ENCODE measurements around the gene UBQLN3.

UBQLN3 gene

GRCh38 chr11:5507177-5507932 is 2.4 kb downstream of the UBQLN3 start:
- no peak overlapping the region for H3K4me3 ChIP-seq (ENCODE audit: low read depth, low read length)
- H3K27ac ChIP-seq (ENCODE audit: extremely low read depth, low read depth, low read length), result no peak overlapping the region
- CTCF ChIA-PET, result interaction anchor here (0.6 to 1.3 kb wide), 3 partner anchors 32 to 98 kb away, joined by 4 to 7 read pairs (median 4); no protein-coding TSS in a partner anchor
- H3K4me1 ChIP-seq (ENCODE audit: control insufficient read depth, insufficient read depth, low read length), result no peaks in the 10 kb centered on the region
- no peak for TF ChIP-seq MZF1 (tag by site-specific recombination; IDR thresholded peaks at IDR 0.05; ENCODE audit: borderline replicate concordance)
- TF ChIP-seq KLF1 (tag by site-specific recombination; IDR thresholded peaks at IDR 0.05), result no peak
- POLR2A ChIA-PET, result no interaction called here
- no peaks in the 10 kb centered on the region for H3K9me3 ChIP-seq (ENCODE audit: control insufficient read depth, insufficient read depth, low read depth, low read length)
- no peaks in the 10 kb centered on the region for H3K36me3 ChIP-seq (ENCODE audit: control insufficient read depth in 2 of 2, insufficient read depth in 1 of 2, low read length in 2 of 2)

GRCh38 chr11:5505363-5506048 is 4.3 kb downstream of the UBQLN3 start:
- Histone ChIP-seq H3K4me1 (ENCODE audit: control insufficient read depth, insufficient read depth, low read length) (no peaks in the 10 kb centered on the region), H3K27ac (ENCODE audit: extremely low read depth, low read depth, low read length) (no peak overlapping the region), H3K4me3 (ENCODE audit: low read depth, low read length) (no peak overlapping the region), H3K9me3 (ENCODE audit: control insufficient read depth, insufficient read depth, low read depth, low read length) (no peaks in the 10 kb centered on the region), H3K36me3 (ENCODE audit: control insufficient read depth in 2 of 2, insufficient read depth in 1 of 2, low read length in 2 of 2) (no peaks in the 10 kb centered on the region)
- CTCF ChIA-PET, result interaction anchor here (1.9 kb wide), 1 partner anchor 9 kb away, joined by 4 read pairs; no protein-coding TSS in a partner anchor
- POLR2A ChIA-PET, result no interaction called here
- TF ChIP-seq ZNF473 (tag by site-specific recombination; IDR thresholded peaks at IDR 0.05), result no peak
- TF ChIP-seq ZBTB21 (tag by site-specific recombination; IDR thresholded peaks at IDR 0.05), result no peak
- no peak for TF ChIP-seq ZNF548 (tag by site-specific recombination; IDR thresholded peaks at IDR 0.05)
- TF ChIP-seq ZBTB10 (tag by site-specific recombination; IDR thresholded peaks at IDR 0.05), result no peak
- no peak for TF ChIP-seq ZNF335 (tag by site-specific recombination; conservative IDR thresholded peaks at IDR 0.05)
- no peak for TF ChIP-seq ZSCAN5A (tag by site-specific recombination; IDR thresholded peaks at IDR 0.05)
- TF ChIP-seq MEIS1 (CRISPR knock-in tag; IDR thresholded peaks at IDR 0.05; ENCODE audit: borderline replicate concordance), result no peak
- TF ChIP-seq YY1 (tag by site-specific recombination; IDR thresholded peaks at IDR 0.05), result no peak
- TF ChIP-seq OSR2 (tag by site-specific recombination; IDR thresholded peaks at IDR 0.05), result no peak
- TF ChIP-seq ZNF184 (tag by site-specific recombination; IDR thresholded peaks at IDR 0.05), result no peak
- TF ChIP-seq ZSCAN18 (tag by site-specific recombination; IDR thresholded peaks at IDR 0.05), result no peak
- TF ChIP-seq PBX3 (CRISPR knock-in tag; IDR thresholded peaks at IDR 0.05), result no peak
- no peak for TF ChIP-seq ZNF692 (tag by site-specific recombination; IDR thresholded peaks at IDR 0.05)
- TF ChIP-seq ZNF140 (tag by site-specific recombination; IDR thresholded peaks at IDR 0.05), result no peak
- no peak for TF ChIP-seq ZNF624 (tag by site-specific recombination; IDR thresholded peaks at IDR 0.05)
- no peak for TF ChIP-seq ZNF677 (tag by site-specific recombination; IDR thresholded peaks at IDR 0.05)
- TF ChIP-seq PATZ1 (tag by site-specific recombination; IDR thresholded peaks at IDR 0.05), result no peak
- no peak for TF ChIP-seq ZNF311 (tag by site-specific recombination; IDR thresholded peaks at IDR 0.05; ENCODE audit: borderline replicate concordance)
- TF ChIP-seq HOXA7 (CRISPR knock-in tag; IDR thresholded peaks at IDR 0.05; ENCODE audit: borderline replicate concordance), result no peak

Measured in HEK293 (cell line).